Trophoblast cell (in vitro differentiated cells and primary cell): ENCODE results near the gene SOX2.

Experiments
- DNase-seq, 2 donors: peaks; one replicate each; pipeline ENCODE4 v3.0.0-alpha.2; 2016
- H2AFZ ChIP-seq: 2 replicates; pipeline ENCODE4 v1.6.1; 2013; ENCODE audit warnings: low read length, moderate library complexity, mild to moderate bottlenecking; ENCODE audit not compliant: insufficient read depth, poor library complexity
- H2AK5ac ChIP-seq: 2 replicates; pipeline ENCODE4 v1.6.1; 2013; ENCODE audit warnings: mild to moderate bottlenecking, low read length
- H2BK120ac ChIP-seq: 2 replicates; pipeline ENCODE4 v1.6.1; 2013; ENCODE audit warnings: low read length, mild to moderate bottlenecking, moderate library complexity; ENCODE audit not compliant: insufficient read depth, poor library complexity
- H2BK12ac ChIP-seq: 2 replicates; pipeline ENCODE4 v1.6.1; 2013; ENCODE audit warnings: mild to moderate bottlenecking, low read length, moderate library complexity
- H2BK5ac ChIP-seq: 2 replicates; pipeline ENCODE4 v1.6.1; 2013; ENCODE audit warnings: low read length, low read depth, moderate library complexity, mild to moderate bottlenecking; ENCODE audit not compliant: poor library complexity
- H3K14ac ChIP-seq: 2 replicates; pipeline ENCODE4 v1.6.1; 2013; ENCODE audit warnings: mild to moderate bottlenecking, low read length
- H3K18ac ChIP-seq: 2 replicates; pipeline ENCODE4 v1.6.1; 2013; ENCODE audit warnings: mild to moderate bottlenecking, low read length
- H3K23ac ChIP-seq: 2 replicates; pipeline ENCODE4 v1.6.1; 2013; ENCODE audit warnings: low read length
- H3K27ac ChIP-seq: 2 replicates; pipeline ENCODE4 v1.5.1; 2013; ENCODE audit warnings: low read depth, mild to moderate bottlenecking, inconsistent platforms, low read length, moderate library complexity
- H3K27me3 ChIP-seq: 2 replicates; pipeline ENCODE4 v1.6.1; 2013; ENCODE audit warnings: inconsistent platforms, mild to moderate bottlenecking, low read length, moderate library complexity; ENCODE audit not compliant: insufficient read depth
- H3K36me3 ChIP-seq, 2 experiments: 1 replicate in 1 of 2; 2 replicates in 1 of 2; pipeline ENCODE4 v1.6.1; 2013; ENCODE audit warnings: low read length in 2 of 2, mild to moderate bottlenecking in 2 of 2, moderate library complexity in 1 of 2; ENCODE audit not compliant: insufficient read depth in 2 of 2, control insufficient read depth in 1 of 2
- H3K4ac ChIP-seq: 2 replicates; pipeline ENCODE4 v1.6.1; 2013; ENCODE audit warnings: low read depth, mild to moderate bottlenecking, low read length, moderate library complexity
- H3K4me1 ChIP-seq, 2 experiments: 1 replicate in 1 of 2; 2 replicates in 1 of 2; pipeline ENCODE4 v1.6.1; 2013; ENCODE audit warnings: low read length in 2 of 2, mild to moderate bottlenecking in 2 of 2, moderate library complexity in 1 of 2; ENCODE audit not compliant: insufficient read depth in 2 of 2, control insufficient read depth in 1 of 2
- H3K4me2 ChIP-seq: 2 replicates; pipeline ENCODE4 v1.6.1; 2013; ENCODE audit warnings: inconsistent platforms, mild to moderate bottlenecking, low read length, moderate library complexity
- H3K4me3 ChIP-seq: 2 replicates; pipeline ENCODE4 v1.5.1; 2013; ENCODE audit warnings: mild to moderate bottlenecking, low read depth, low read length, inconsistent platforms
- H3K79me1 ChIP-seq: one replicate; pipeline ENCODE4 v1.6.1; 2013; ENCODE audit warnings: low read length
- H3K79me2 ChIP-seq: 2 replicates; pipeline ENCODE4 v1.6.1; 2013; ENCODE audit warnings: low read length, mild to moderate bottlenecking; ENCODE audit not compliant: control insufficient read depth, insufficient read depth, poor library complexity
- H3K9ac ChIP-seq: 2 replicates; pipeline ENCODE4 v1.6.1; 2013; ENCODE audit warnings: mild to moderate bottlenecking, low read length
- H3K9me3 ChIP-seq: 2 replicates; pipeline ENCODE4 v1.6.1; 2013; ENCODE audit warnings: low read depth, mild to moderate bottlenecking, control low read depth, inconsistent platforms, low read length; ENCODE audit not compliant: insufficient read depth
- H4K12ac ChIP-seq: 2 replicates; pipeline ENCODE4 v1.6.1; 2013; ENCODE audit warnings: low read depth, mild to moderate bottlenecking, low read length, moderate library complexity
- H4K8ac ChIP-seq: 2 replicates; pipeline ENCODE4 v1.6.1; 2013; ENCODE audit warnings: low read depth, mild to moderate bottlenecking, low read length, moderate library complexity
- H4K91ac ChIP-seq: one replicate; pipeline ENCODE4 v1.6.1; 2013; ENCODE audit warnings: low read depth, mild to moderate bottlenecking, low read length, moderate library complexity
- WGBS: extraction: QIAGEN DNeasy Blood & Tissue Kit; methylation state at CpG from one replicate; pipeline ENCODE4 v1.1.7; 2013; ENCODE audit warnings: missing lambda C conversion rate; ENCODE audit not compliant: insufficient read length, insufficient coverage; ENCODE audit errors: extremely low coverage; 5-methylcytosine and 5-hydroxymethylcytosine counted together

SOX2 gene

DNA sequence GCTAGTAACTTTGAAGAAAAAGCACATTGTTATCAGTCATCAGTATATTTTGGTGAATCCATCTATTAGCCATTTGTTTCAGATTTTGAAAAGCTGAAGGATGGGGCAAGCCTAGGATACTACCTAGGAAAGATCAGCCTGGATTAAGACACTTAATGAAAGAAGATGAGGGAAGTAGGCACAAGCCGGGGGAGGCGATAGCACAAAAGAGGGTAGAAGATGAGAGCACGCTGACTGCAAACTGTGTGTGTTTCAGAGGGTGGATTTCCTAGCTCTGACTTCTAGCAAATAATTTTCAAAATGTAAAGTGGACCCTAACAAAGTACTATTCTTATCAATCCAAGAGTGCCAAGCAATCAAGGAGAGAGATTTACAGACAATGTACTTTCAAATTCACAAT is 22.2 kb upstream of the SOX2 start:
- no peak overlapping the region for H2BK120ac ChIP-seq
- no peak overlapping the region for H2BK5ac ChIP-seq
- H2AFZ ChIP-seq: no peak overlapping the region
- no peaks in the 10 kb centered on the region for H3K79me1 ChIP-seq
- H3K23ac ChIP-seq: no peak overlapping the region
- no peak overlapping the region for H3K18ac ChIP-seq
- H3K27me3 ChIP-seq: no peaks in the 10 kb centered on the region
- no peak overlapping the region for H3K4me3 ChIP-seq
- no CpG with 5 or more reads among the region's 3 CpGs for WGBS
- H2BK12ac ChIP-seq: no peak overlapping the region
- no peak overlapping the region for H4K91ac ChIP-seq
- H3K14ac ChIP-seq: no peak overlapping the region
- H3K4me2 ChIP-seq: no peak overlapping the region
- no peak overlapping the region for H3K9ac ChIP-seq
- H3K79me2 ChIP-seq: no peaks in the 10 kb centered on the region
- H3K4ac ChIP-seq: no peak overlapping the region
- no peak overlapping the region for H4K12ac ChIP-seq
- no peak overlapping the region for H3K27ac ChIP-seq
- H4K8ac ChIP-seq: no peak overlapping the region
- DNase-seq: no peak
- no peaks in the 10 kb centered on the region for H3K4me1 ChIP-seq
- H2AK5ac ChIP-seq: no peak overlapping the region
- H3K36me3 ChIP-seq: no peaks in the 10 kb centered on the region
- H3K9me3 ChIP-seq: no peaks in the 10 kb centered on the region

DNA sequence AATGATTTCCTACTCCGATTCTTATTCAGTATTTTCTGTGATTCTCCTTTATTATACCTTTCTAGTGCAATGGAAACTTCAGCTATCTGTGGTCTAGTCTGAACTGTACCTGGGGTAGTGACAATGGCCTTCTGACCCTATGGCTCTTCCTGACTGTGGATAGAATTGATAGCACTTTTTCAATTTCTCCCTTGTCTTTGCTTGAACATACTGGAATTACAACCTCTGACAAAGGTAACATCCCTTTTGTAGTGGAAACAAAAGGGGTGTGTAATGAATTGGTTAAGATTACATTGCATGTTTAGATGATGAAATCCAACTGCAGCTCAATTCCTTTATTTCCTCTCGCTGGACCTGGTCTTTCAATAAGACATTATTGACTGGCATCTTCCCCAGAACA is 21.0 kb upstream of the SOX2 start:
- Histone ChIP-seq H3K4me3 (no peak overlapping the region), H3K9ac (no peak overlapping the region), H3K23ac (no peak overlapping the region), H2BK12ac (no peak overlapping the region), H3K9me3 (no peaks in the 10 kb centered on the region), H3K79me1 (peaks cover 8% of the 10 kb centered on the region), H3K27ac (no peak overlapping the region), H3K36me3 (no peaks in the 10 kb centered on the region), H3K18ac (no peak overlapping the region), H3K4ac (no peak overlapping the region), H4K12ac (no peak overlapping the region), H2AK5ac (no peak overlapping the region), H3K4me2 (no peak overlapping the region), H2BK120ac (no peak overlapping the region), H4K8ac (no peak overlapping the region), H3K14ac (no peak overlapping the region), H4K91ac (no peak overlapping the region), H3K4me1 (peaks cover 0 to 5% of the 10 kb centered on the region in 2 experiments), H3K27me3 (peaks cover 2% of the 10 kb centered on the region), H2BK5ac (no peak overlapping the region), H3K79me2 (no peaks in the 10 kb centered on the region), H2AFZ (no peak overlapping the region)
- WGBS: no CpG with 5 or more reads among the region's 2 CpGs
- DNase-seq: no peak

DNA sequence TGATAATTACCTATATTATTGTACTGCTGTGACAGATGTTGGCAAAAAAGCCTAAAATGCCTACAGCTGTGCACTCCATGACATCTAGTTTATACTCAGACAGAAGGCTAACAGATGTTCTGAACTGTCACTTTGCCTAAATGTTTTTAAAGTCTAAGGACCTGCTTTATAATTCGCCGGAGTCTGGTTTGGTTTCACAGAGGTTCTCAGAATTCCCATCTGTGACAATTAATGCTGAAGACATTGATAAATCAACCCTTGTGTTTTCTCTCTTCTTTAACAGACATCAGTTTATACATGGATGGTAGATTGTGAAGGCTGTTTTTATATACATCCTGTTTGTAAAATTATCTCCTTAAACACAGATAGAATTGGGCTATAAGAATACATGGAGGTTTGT is 19.8 kb upstream of the SOX2 start:
- Histone ChIP-seq H3K79me2 (no peaks in the 10 kb centered on the region), H3K36me3 (no peaks in the 10 kb centered on the region), H3K9ac (no peak overlapping the region), H3K27me3 (peaks cover 13% of the 10 kb centered on the region), H3K4me2 (no peak overlapping the region), H3K14ac (no peak overlapping the region), H4K8ac (no peak overlapping the region), H2BK12ac (no peak overlapping the region), H3K79me1 (peaks cover 8% of the 10 kb centered on the region), H4K12ac (no peak overlapping the region), H3K27ac (no peak overlapping the region), H2BK120ac (no peak overlapping the region), H3K18ac (no peak overlapping the region), H2AK5ac (no peak overlapping the region), H2BK5ac (no peak overlapping the region), H4K91ac (no peak overlapping the region), H3K4me3 (no peak overlapping the region), H3K4me1 (peaks cover 3 to 9% of the 10 kb centered on the region in 2 experiments), H3K4ac (no peak overlapping the region), H3K9me3 (no peaks in the 10 kb centered on the region), H3K23ac (no peak overlapping the region), H2AFZ (no peak overlapping the region)
- WGBS: no CpG with 5 or more reads among the region's 2 CpGs
- no peak for DNase-seq

DNA sequence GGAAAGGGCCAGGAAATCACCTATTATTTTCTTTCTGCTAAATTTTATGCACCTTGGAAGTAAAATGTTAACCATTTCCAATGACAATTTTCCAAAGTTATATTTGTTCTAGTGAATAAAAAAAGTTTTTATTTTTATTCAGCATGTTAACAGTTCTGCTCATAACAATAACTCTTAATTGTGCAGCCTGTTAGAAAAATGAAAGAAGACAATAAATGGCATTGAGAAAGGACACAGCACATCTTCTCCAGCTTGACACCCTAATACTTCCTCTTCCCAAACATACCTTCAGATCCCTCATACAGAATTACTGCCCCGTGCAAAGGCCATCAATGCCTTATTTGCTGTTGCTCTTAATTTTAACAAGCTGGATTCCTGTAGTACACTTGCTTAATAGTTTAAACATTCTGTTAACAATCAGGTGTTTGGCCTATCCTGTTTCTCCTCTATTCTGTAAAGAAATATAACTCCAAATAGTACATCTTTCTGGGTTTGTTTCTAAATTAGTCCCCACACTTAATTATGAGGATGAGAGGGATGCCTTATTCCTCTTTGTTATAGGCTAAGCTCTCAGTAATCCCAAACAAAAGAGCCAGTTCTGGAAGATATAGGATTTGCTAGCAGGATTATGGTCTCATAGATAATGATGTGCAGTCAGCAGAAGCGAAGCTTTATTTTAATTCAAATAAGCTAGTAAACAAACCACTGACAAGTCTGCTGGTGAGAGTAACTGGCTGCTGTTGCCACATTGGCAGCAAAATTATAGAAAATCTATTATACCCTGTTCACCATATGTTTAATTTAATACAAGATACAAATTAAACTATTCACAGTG is 19.2 kb upstream of the SOX2 start:
- no peak overlapping the region for H3K4me2 ChIP-seq
- peaks cover 8% of the 10 kb centered on the region for H3K79me1 ChIP-seq
- H2AK5ac ChIP-seq: no peak overlapping the region
- no peak overlapping the region for H3K18ac ChIP-seq
- H3K9ac ChIP-seq: no peak overlapping the region
- peaks cover 15% of the 10 kb centered on the region for H3K27me3 ChIP-seq
- no peak overlapping the region for H2AFZ ChIP-seq
- no peak overlapping the region for H3K14ac ChIP-seq
- no peak overlapping the region for H2BK5ac ChIP-seq
- H4K8ac ChIP-seq: no peak overlapping the region
- no peaks in the 10 kb centered on the region for H3K79me2 ChIP-seq
- no peak overlapping the region for H3K27ac ChIP-seq
- no peaks in the 10 kb centered on the region for H3K9me3 ChIP-seq
- H3K4me3 ChIP-seq: no peak overlapping the region
- H3K4ac ChIP-seq: no peak overlapping the region
- whole genome bisulfite sequencing: no CpG with 5 or more reads among the region's 2 CpGs
- peaks cover 3 to 9% of the 10 kb centered on the region in 2 experiments for H3K4me1 ChIP-seq
- DNase-seq: no peak
- no peaks in the 10 kb centered on the region for H3K36me3 ChIP-seq
- no peak overlapping the region for H3K23ac ChIP-seq
- no peak overlapping the region for H4K12ac ChIP-seq
- no peak overlapping the region for H2BK120ac ChIP-seq
- H2BK12ac ChIP-seq: no peak overlapping the region
- no peak overlapping the region for H4K91ac ChIP-seq
